M059J (cell line): ENCODE data around the gene RPS6KA2. TPM values are rescaled to one million over a fixed set of nuclear protein-coding genes. Genes with fewer than 3 reads are reported as not detected.
A peak's percentile ranks its signal among the peaks of the same experiment; 100 is the strongest.

Source experiments
- DNase-seq: peaks from one replicate; pipeline ENCODE4 v3.0.0-alpha.2; 2012; ENCODE audit warnings: low read depth
- total RNA-seq: library from RNA; depleted of rRNA; stranded (reverse); fragments of >200 nt; shearing (Covaris generic); gene quantifications from 2 replicates; pipeline ENCODE4 v1.2.3, GENCODE V29; 2014

RPS6KA2 gene
- total RNA-seq, 1 experiment from 2014 or later = 1.9 TPM

- no peak for DNase-seq
Measured at GRCh38 chr6:166573511-166574216, 53.4 kb downstream of the RPS6KA2 start.

GRCh38 chr6:166572370-166573261, 54.4 kb downstream of the RPS6KA2 start:
- peak; percentile 75 for DNase-seq

GRCh38 chr6:166570929-166571713, 55.9 kb downstream of the RPS6KA2 start:
- DNase-seq = no peak

- DNase-seq = no peak
Measured at GRCh38 chr6:166569206-166569605, 57.8 kb downstream of the RPS6KA2 start.

- no peak for DNase-seq
Measured at GRCh38 chr6:166567813-166568212, 59.2 kb downstream of the RPS6KA2 start.

- DNase-seq = peak; percentile 92
Measured at GRCh38 chr6:166567107-166567506, 59.9 kb downstream of the RPS6KA2 start.

GRCh38 chr6:166566026-166567011, 60.7 kb downstream of the RPS6KA2 start:
- no peak for DNase-seq

- DNase-seq = no peak
Measured at GRCh38 chr6:166565084-166565967, 61.7 kb downstream of the RPS6KA2 start.

- no peak for DNase-seq
Measured at GRCh38 chr6:166563805-166564204, 63.2 kb downstream of the RPS6KA2 start.

GRCh38 chr6:166563200-166563599, 63.9 kb downstream of the RPS6KA2 start:
- DNase-seq = no peak

- no peak for DNase-seq
Measured at GRCh38 chr6:166562726-166563125, 64.3 kb downstream of the RPS6KA2 start.

- no peak for DNase-seq
Measured at GRCh38 chr6:166561771-166562359, 65.2 kb downstream of the RPS6KA2 start.

- DNase-seq = no peak
Measured at GRCh38 chr6:166560222-166560621, 66.8 kb downstream of the RPS6KA2 start.

- no peak for DNase-seq
Measured at GRCh38 chr6:166559662-166560061, 67.4 kb downstream of the RPS6KA2 start.

GRCh38 chr6:166559211-166559610, 67.8 kb downstream of the RPS6KA2 start:
- peak; percentile 42 for DNase-seq

GRCh38 chr6:166558156-166559005, 68.7 kb downstream of the RPS6KA2 start:
- DNase-seq = no peak

- peak; percentile 96 for DNase-seq
Measured at GRCh38 chr6:166556863-166557322, 70.2 kb downstream of the RPS6KA2 start.

GRCh38 chr6:166556336-166556735, 70.7 kb downstream of the RPS6KA2 start:
- peak; percentile 14 for DNase-seq
